Common myeloid progenitor, CD34-positive (primary cell): Measurements from ENCODE around the gene RXRG.

ENCODE experiments used
- CTCF ChIA-PET: fragments of 350-600 bp; sonication (Branson Sonifier 250); formaldehyde crosslinking; loops from one replicate; lab custom pipeline; 2021; ENCODE audit warnings: antibody characterized with exemption; lab: Charles Lee
- POLR2A ChIA-PET: fragments of 350-600 bp; sonication (Branson Sonifier 250); formaldehyde crosslinking; loops from one replicate; lab custom pipeline; 2021; ENCODE audit warnings: antibody characterized with exemption; lab: Charles Lee
- DNase-seq, 3 donors: peaks; one replicate each; pipeline versions ENCODE4 v3.0.0 to v3.0.0-alpha.2; 2013
- H3K27ac ChIP-seq, 2 experiments: 1 replicate in 1 of 2; 2 replicates in 1 of 2; pipeline ENCODE4 v1.7.0; 2013; ENCODE audit warnings: inconsistent platforms in 2 of 2, low read length in 2 of 2, mild to moderate bottlenecking in 2 of 2, low read depth in 1 of 2, moderate library complexity in 1 of 2; ENCODE audit not compliant: severe bottlenecking in 2 of 2, insufficient read depth in 1 of 2, poor library complexity in 1 of 2
- H3K27me3 ChIP-seq, 5 experiments: replicated peaks in 2 of 5; 1 replicate in 3 of 5; 2 replicates in 2 of 5; pipeline versions ENCODE4 v1.6.1 to v1.7.0; 2013; ENCODE audit warnings: low read length in 4 of 5, mild to moderate bottlenecking in 2 of 5, moderate library complexity in 2 of 5, inconsistent platforms in 1 of 5; ENCODE audit not compliant: insufficient read depth in 5 of 5, control insufficient read depth in 4 of 5
- H3K36me3 ChIP-seq, 4 experiments: 1 replicate in 2 of 4; 2 replicates in 2 of 4; pipeline versions ENCODE4 v1.6.1 to v1.7.0; 2013; ENCODE audit warnings: low read length in 3 of 4, control low read depth in 1 of 4, mild to moderate bottlenecking in 1 of 4; ENCODE audit not compliant: control insufficient read depth in 4 of 4, insufficient read depth in 4 of 4
- H3K4me1 ChIP-seq, 4 experiments: 1 replicate in 3 of 4; 2 replicates in 1 of 4; pipeline versions ENCODE4 v1.6.1 to v1.7.1; 2013; ENCODE audit warnings: low read length in 3 of 4, mild to moderate bottlenecking in 3 of 4, control low read depth in 1 of 4, inconsistent platforms in 1 of 4, moderate library complexity in 1 of 4; ENCODE audit not compliant: control insufficient read depth in 4 of 4, insufficient read depth in 4 of 4; ENCODE audit errors: control extremely low read depth in 1 of 4
- H3K4me3 ChIP-seq, 7 experiments: 1 replicate in 4 of 7; 2 replicates in 3 of 7; pipeline versions ENCODE4 v1.5.1 to v1.7.0; 2013; ENCODE audit warnings: mild to moderate bottlenecking in 7 of 7, low read length in 6 of 7, moderate library complexity in 6 of 7, inconsistent platforms in 2 of 7, low read depth in 2 of 7, control low read depth in 1 of 7; ENCODE audit not compliant: insufficient read depth in 4 of 7, control insufficient read depth in 1 of 7; ENCODE audit errors: extremely low read depth in 1 of 7
- H3K9me3 ChIP-seq, 5 experiments: 1 replicate in 4 of 5; 2 replicates in 1 of 5; pipeline versions ENCODE4 v1.6.1 to v1.7.1; 2013; ENCODE audit warnings: low read length in 4 of 5, mild to moderate bottlenecking in 2 of 5, inconsistent platforms in 1 of 5, low read depth in 1 of 5, moderate library complexity in 1 of 5; ENCODE audit not compliant: control insufficient read depth in 4 of 5, insufficient read depth in 2 of 5; ENCODE audit errors: control extremely low read depth in 1 of 5
- WGBS: methylation state at CpG from one replicate; pipeline ENCODE4 v1.1.5; 2013; ENCODE audit not compliant: insufficient coverage; 5-methylcytosine and 5-hydroxymethylcytosine counted together

The RXRG gene

DNA sequence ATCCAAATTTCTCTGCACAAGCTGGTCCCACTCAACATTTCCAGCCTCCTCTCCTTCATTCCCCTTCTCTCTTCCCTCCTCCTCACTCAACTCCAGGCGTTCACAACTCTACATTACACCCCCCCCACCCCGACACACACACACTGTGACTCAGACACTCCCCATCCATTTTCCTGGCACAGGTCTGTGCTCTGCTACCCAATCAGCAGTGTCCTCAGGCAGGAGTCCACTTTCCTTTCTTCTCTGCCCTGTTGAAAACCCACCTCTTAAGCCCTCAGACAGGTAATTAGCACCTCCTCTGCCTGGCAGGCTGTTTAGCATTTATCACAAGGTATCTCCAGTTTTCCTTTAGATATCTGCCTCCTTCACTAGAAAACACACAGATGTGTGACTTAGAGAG, 79.6 kb downstream of the RXRG start:
- H3K4me3 ChIP-seq = no peak overlapping the region
- H3K27ac ChIP-seq = no peak overlapping the region
- H3K4me1 ChIP-seq = no peaks in the 10 kb centered on the region
- WGBS = 40% methylated on average over 1 of the region's 2 CpGs
- POLR2A ChIA-PET = no interaction called here
- no peak for DNase-seq
- no peaks in the 10 kb centered on the region for H3K9me3 ChIP-seq
- no peaks in the 10 kb centered on the region for H3K36me3 ChIP-seq
- H3K27me3 ChIP-seq = peaks cover 2 to 90% (median 29%) of the 10 kb centered on the region in 5 experiments
- CTCF ChIA-PET = interaction anchor here (1.1 to 6.8 kb wide), 7 partner anchors 11 to 229 kb away, joined by 3 to 57 read pairs (median 7); no protein-coding TSS in a partner anchor

DNA sequence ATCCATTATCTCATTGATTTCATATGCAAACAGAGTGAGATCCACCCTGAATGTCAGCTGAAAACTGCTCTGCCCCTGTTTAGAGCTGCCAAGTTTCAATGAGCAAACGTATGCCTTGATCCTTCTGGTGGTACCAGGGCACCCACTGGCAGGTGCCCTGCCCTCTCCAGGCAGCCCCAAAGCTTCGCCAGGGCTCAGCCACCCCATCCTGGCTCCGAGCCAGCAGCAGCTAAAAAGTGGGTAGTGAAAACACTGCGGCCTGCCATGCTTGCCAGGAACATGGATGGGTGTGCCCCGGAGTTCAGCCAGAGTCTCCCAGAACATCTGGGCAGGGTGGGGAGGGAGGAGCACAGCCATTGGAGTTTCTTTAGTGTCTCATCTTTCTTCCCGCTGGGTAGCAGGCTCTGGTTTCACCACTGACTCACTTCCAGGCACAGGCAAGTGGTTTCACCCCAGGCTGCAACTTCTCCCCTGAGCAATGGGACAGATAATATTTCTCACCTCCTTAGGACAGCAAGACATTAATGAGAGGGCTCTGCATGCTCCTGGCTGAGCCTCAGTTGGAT, 80.3 kb downstream of the RXRG start:
- DNase-seq = no peak
- Histone ChIP-seq H3K9me3 (no peaks in the 10 kb centered on the region), H3K27ac (no peak overlapping the region), H3K4me1 (no peaks in the 10 kb centered on the region), H3K4me3 (no peak overlapping the region), H3K36me3 (no peaks in the 10 kb centered on the region), H3K27me3 (peaks cover 2 to 90% (median 31%) of the 10 kb centered on the region in 5 experiments)
- ChIA-PET POLR2A (no interaction called here), CTCF (interaction anchor here (1.1 to 6.8 kb wide), 5 partner anchors 12 to 230 kb away, joined by 3 to 57 read pairs (median 3); no protein-coding TSS in a partner anchor)
- WGBS = 66% methylated on average over 6 of the region's 6 CpGs

DNA sequence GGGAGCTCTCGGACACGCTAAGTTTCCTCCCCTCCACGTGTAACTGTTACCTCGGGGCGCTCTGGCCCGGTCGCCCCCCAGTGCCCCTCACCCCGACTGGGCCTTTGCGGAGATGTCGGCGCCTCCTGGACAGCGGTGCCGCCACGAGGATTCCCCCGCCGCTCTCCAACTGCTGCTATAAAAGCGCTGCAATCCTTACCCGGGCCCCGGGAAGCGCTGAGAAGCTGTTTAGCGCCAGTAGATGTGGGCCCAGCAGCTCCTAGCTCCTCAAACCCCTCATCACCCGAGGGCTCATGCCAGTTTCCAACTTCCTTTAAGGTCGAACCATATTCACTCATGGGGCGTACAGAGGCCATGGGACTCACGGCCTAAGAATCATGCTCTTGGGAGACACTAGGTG, 88.0 kb downstream of the RXRG start:
- peak in 1 of 3 donors; percentile 19 for DNase-seq
- Histone ChIP-seq H3K27me3 (peaks cover 13 to 100% (median 65%) of the 10 kb centered on the region in 5 experiments), H3K36me3 (no peaks in the 10 kb centered on the region), H3K27ac (no peak overlapping the region), H3K4me1 (peaks cover 0 to 35% (median 17%) of the 10 kb centered on the region in 4 experiments), H3K9me3 (no peaks in the 10 kb centered on the region), H3K4me3 (no peak overlapping the region)
- CTCF ChIA-PET = interaction anchor here (1.0 to 1.7 kb wide), 3 partner anchors 11 to 19 kb away, joined by 3 to 7 read pairs (median 3); no protein-coding TSS in a partner anchor
- POLR2A ChIA-PET = no interaction called here
- WGBS = 11% methylated on average over 25 of the region's 25 CpGs

DNA sequence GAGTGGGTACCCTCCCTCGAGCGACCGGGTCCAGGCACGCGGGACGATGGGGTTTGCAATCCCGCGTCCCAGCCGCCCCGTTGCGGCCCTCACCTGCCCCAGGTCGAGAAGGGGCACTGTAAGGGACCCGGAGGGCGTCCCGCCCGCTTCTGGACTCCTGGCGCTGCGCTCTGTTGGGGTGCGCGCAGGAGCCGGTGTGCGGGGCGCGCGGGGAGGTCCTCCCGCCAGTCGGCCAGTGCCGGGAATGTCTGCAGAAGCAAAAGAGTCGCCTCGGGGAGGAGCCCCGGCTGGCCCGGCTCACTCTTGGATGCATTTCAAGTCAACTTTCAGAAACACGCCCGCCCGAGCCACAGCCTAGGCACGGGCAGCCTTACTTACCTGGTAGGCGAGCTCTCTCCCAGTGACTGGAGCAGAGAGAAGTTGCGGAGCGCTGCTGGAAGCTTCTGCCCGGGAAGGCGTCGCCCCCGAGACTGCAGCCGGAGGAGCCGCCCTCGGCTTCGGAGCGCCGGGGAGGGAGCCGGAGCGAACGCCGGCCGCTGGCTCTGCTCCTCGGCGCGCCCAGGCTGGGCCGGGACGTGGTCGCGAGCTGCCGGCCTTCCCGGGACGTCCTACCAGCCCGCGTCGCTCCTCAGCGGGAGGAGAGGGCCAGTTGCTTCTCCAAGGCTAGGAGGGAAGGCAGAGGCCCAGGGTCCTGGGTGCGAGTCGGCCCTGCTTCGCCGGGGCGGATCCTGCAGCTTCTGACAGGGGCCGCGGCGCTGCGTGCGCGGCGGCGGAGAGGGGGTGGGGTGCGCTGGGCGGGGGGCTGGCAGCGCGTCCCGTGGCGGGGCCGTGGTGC, 88.7 kb downstream of the RXRG start, which contains the start of gene LMX1A:
LMX1A (minus strand) TSS at position 739 of the 835 bp plus-strand sequence. CDS start 1,156 bp downstream, outside the sequence.
- Histone ChIP-seq H3K9me3 (no peaks in the 10 kb centered on the region), H3K36me3 (no peaks in the 10 kb centered on the region), H3K27ac (no peak within 1 kb of the TSS), H3K4me1 (peaks cover 0 to 36% (median 17%) of the 10 kb centered on the region in 4 experiments), H3K27me3 (peaks cover 14 to 100% (median 67%) of the 10 kb centered on the region in 5 experiments), H3K4me3 (peak within 1 kb of the TSS in 4 of 7 experiments; percentile 8 to 57 (median 46))
- CTCF ChIA-PET = interaction anchor here (1.0 to 1.7 kb wide), 3 partner anchors 10 to 19 kb away, joined by 3 to 7 read pairs (median 3); no protein-coding TSS in a partner anchor
- POLR2A ChIA-PET = no interaction called here
- 3% methylated on average over 84 of the region's 88 CpGs for WGBS
- peak in 1 of 3 donors; percentile 22 for DNase-seq

DNA sequence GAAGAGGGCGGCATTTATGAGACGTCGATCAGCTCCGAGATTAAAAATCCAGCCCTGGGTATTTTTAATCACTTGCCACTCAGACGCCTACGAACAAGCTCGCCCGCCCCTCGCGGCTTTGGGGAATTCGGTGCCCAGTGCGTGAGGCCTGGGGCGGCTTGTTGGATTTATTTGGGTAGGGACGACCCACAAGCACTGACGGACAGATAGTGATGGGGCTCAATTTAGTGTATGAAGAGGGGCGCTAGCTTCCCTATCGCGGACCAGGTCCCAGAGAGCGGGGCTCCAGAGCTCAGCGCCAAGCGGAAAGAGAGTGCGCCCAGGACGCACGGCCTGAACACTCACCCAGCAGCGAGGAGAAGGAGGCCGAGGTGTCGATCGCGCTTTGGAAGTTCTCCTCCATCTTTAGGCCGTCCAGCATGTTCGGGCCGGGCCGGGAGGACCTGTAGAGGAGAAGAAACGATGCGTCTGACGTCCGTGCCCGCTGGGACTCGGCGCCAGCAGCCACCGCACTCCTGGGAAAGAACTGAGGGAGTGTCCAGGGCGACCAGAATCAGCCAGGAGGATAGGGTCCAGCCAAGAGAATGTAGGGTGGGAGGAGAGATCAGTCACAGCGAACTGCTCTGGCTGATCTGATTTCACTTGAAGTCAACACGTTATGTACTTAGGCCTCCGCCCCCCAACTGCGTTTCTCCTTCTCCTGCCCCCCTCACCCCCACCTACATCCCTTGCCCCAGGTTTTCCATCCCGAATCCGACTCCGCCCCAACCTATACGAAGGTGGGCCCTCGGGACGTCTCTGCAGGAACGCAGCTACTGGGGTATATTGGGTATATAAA, 89.6 kb downstream of the RXRG start:
- Histone ChIP-seq H3K27me3 (peaks cover 21 to 100% (median 69%) of the 10 kb centered on the region in 5 experiments), H3K4me3 (peak overlapping the region in 2 of 7 experiments; percentile 39 to 57), H3K4me1 (peaks cover 0 to 36% (median 17%) of the 10 kb centered on the region in 4 experiments), H3K27ac (no peak overlapping the region), H3K36me3 (no peaks in the 10 kb centered on the region), H3K9me3 (no peaks in the 10 kb centered on the region)
- WGBS = 3% methylated on average over 43 of the region's 53 CpGs
- ChIA-PET POLR2A (no interaction called here), CTCF (interaction anchor here (1.7 to 6.7 kb wide), 2 partner anchors 12 to 13 kb away, joined by 7 to 57 read pairs; no protein-coding TSS in a partner anchor)
- peak in 1 of 3 donors; percentile 15 for DNase-seq

DNA sequence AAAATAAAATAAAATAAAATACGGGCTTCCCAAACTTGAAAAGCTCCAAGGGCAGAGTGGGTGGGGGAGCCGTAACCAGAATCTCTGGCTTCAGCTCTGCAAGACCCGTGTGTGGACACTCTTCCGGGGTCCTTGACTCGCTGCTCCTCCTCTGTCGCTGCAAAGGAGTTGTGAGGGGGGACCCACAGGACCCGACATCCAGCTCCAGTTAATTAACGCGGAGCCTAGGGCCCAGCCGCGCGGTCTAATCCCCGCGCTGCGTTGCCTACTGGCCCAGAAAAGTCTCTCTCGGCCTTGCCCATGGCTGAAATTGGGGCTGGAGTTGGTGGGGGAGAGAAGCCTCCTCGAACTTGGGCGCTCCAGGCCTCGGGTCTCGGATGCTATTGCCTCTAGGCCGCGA, 90.2 kb downstream of the RXRG start:
- peaks cover 24 to 100% (median 73%) of the 10 kb centered on the region in 5 experiments for H3K27me3 ChIP-seq
- no peak overlapping the region for H3K27ac ChIP-seq
- POLR2A ChIA-PET = no interaction called here
- WGBS = 6% methylated on average over 14 of the region's 22 CpGs
- peaks cover 0 to 36% (median 17%) of the 10 kb centered on the region in 4 experiments for H3K4me1 ChIP-seq
- no peak overlapping the region for H3K4me3 ChIP-seq
- no peaks in the 10 kb centered on the region for H3K36me3 ChIP-seq
- CTCF ChIA-PET = interaction anchor here (6.7 kb wide), 1 partner anchor 13 kb away, joined by 57 read pairs; no protein-coding TSS in a partner anchor
- no peak for DNase-seq
- no peaks in the 10 kb centered on the region for H3K9me3 ChIP-seq
